Measurements from ENCODE around the gene KLF7.

KLF7 gene

GRCh38 chr2:207188626-207189419, 23.1 kb upstream of the KLF7 start:
- TF ChIP-seq GABPA (IDR thresholded peaks at IDR 0.05; ENCODE audit: low read depth) (no peak), SPI1 (IDR thresholded peaks at IDR 0.05; ENCODE audit: borderline replicate concordance, low read depth) (no peak), POLR2AphosphoS5 (IDR thresholded peaks at IDR 0.05; ENCODE audit: low read depth) (no peak), REST (IDR thresholded peaks at IDR 0.05; ENCODE audit: insufficient replicate concordance, low read depth) (no peak)
- TF ChIP-seq, protein P1, sequence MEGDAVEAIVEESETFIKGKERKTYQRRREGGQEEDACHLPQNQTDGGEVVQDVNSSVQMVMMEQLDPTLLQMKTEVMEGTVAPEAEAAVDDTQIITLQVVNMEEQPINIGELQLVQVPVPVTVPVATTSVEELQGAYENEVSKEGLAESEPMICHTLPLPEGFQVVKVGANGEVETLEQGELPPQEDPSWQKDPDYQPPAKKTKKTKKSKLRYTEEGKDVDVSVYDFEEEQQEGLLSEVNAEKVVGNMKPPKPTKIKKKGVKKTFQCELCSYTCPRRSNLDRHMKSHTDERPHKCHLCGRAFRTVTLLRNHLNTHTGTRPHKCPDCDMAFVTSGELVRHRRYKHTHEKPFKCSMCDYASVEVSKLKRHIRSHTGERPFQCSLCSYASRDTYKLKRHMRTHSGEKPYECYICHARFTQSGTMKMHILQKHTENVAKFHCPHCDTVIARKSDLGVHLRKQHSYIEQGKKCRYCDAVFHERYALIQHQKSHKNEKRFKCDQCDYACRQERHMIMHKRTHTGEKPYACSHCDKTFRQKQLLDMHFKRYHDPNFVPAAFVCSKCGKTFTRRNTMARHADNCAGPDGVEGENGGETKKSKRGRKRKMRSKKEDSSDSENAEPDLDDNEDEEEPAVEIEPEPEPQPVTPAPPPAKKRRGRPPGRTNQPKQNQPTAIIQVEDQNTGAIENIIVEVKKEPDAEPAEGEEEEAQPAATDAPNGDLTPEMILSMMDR (IDR thresholded peaks at IDR 0.05; ENCODE audit: insufficient read depth, low read length) = no peak
- DNase-seq (ENCODE audit: low read depth in 1 of 2, low spot score in 1 of 2) = no peak
- no peak overlapping the region for H3K4me3 ChIP-seq (replicated peaks; ENCODE audit: insufficient read depth, low read length)
- no peaks in the 10 kb centered on the region for H3K27me3 ChIP-seq (ENCODE audit: insufficient read depth, poor library complexity, severe bottlenecking)
- H3K27ac ChIP-seq (replicated peaks) = no peak overlapping the region

- H3K27me3 ChIP-seq (ENCODE audit: insufficient read depth, poor library complexity, severe bottlenecking) = no peaks in the 10 kb centered on the region
- TF ChIP-seq GABPA (IDR thresholded peaks at IDR 0.05; ENCODE audit: low read depth) = no peak
- no peak for TF ChIP-seq POLR2AphosphoS5 (IDR thresholded peaks at IDR 0.05; ENCODE audit: low read depth)
- TF ChIP-seq SPI1 (IDR thresholded peaks at IDR 0.05; ENCODE audit: borderline replicate concordance, low read depth) = no peak
- TF ChIP-seq REST (IDR thresholded peaks at IDR 0.05; ENCODE audit: insufficient replicate concordance, low read depth) = no peak
- TF ChIP-seq, protein P1 (IDR thresholded peaks at IDR 0.05; ENCODE audit: insufficient read depth, low read length) = no peak
- H3K27ac ChIP-seq (replicated peaks) = no peak overlapping the region
- DNase-seq (ENCODE audit: low read depth in 1 of 2, low spot score in 1 of 2) = no peak
- no peak overlapping the region for H3K4me3 ChIP-seq (replicated peaks; ENCODE audit: insufficient read depth, low read length)
These were observed 19.6 kb upstream of the KLF7 start for GRCh38 chr2:207185372-207185771.

- Histone ChIP-seq H3K4me3 (replicated peaks; ENCODE audit: insufficient read depth, low read length) (no peak overlapping the region), H3K27me3 (ENCODE audit: insufficient read depth, poor library complexity, severe bottlenecking) (no peaks in the 10 kb centered on the region), H3K27ac (replicated peaks) (no peak overlapping the region)
- DNase-seq (ENCODE audit: low read depth in 1 of 2, low spot score in 1 of 2) = no peak
- TF ChIP-seq SPI1 (IDR thresholded peaks at IDR 0.05; ENCODE audit: borderline replicate concordance, low read depth) (no peak), GABPA (IDR thresholded peaks at IDR 0.05; ENCODE audit: low read depth) (no peak), REST (IDR thresholded peaks at IDR 0.05; ENCODE audit: insufficient replicate concordance, low read depth) (no peak), POLR2AphosphoS5 (IDR thresholded peaks at IDR 0.05; ENCODE audit: low read depth) (no peak)
- TF ChIP-seq, protein P1 (IDR thresholded peaks at IDR 0.05; ENCODE audit: insufficient read depth, low read length) = no peak
These were observed 19.0 kb upstream of the KLF7 start for GRCh38 chr2:207184768-207185167.
